GM12878 (cell line): ENCODE measurements around the gene LRTM1. TPM values are rescaled to one million over a fixed set of nuclear protein-coding genes. Genes with fewer than 3 reads are reported as not detected.

ENCODE experiments used
- ATAC-seq: fragments of 200-7000 bp; cut with Tn5 transposase; 3 replicates; pipeline ENCODE4 v1.9.1; 2020; ENCODE audit warnings: mild to moderate bottlenecking, moderate library complexity
- BruUV-seq: library from RNA; stranded (reverse); fragments of 400-500 nt; replicated peaks from 2 replicates; lab custom pipeline; 2021; lab: Mats Ljungman, UMichigan
- CTCF ChIA-PET: fragments of 300-600 bp; sonication (Branson Sonifier 250); formaldehyde crosslinking; extraction: SDS; loops from one replicate; lab custom pipeline; 2021; ENCODE audit warnings: inconsistent platforms; lab: Yijun Ruan, JAX
- POLR2A ChIA-PET: fragments of 350-600 bp; formaldehyde crosslinking; extraction: SDS; loops from one replicate; lab custom pipeline; 2021; ENCODE audit warnings: inconsistent platforms; lab: Charles Lee
- RAD21 ChIA-PET: fragments of 300-600 bp; sonication (Branson Sonifier 250); formaldehyde crosslinking; loops from one replicate; lab custom pipeline; 2023; ENCODE audit warnings: antibody characterized with exemption; ENCODE audit not compliant: unreplicated experiment; lab: Charles Lee
- SMC1A ChIA-PET: fragments of 300-600 bp; sonication (Branson Sonifier 250); formaldehyde crosslinking; loops from one replicate; lab custom pipeline; 2023; ENCODE audit not compliant: unreplicated experiment, uncharacterized antibody; lab: Charles Lee
- DNase-seq: peaks from one replicate; pipeline ENCODE4 v3.0.0-alpha.2; 2011; ENCODE audit warnings: low read depth, low spot score
- FAIRE-seq: peaks from 3 replicates; lab custom pipeline; 2011; peaks lifted over from hg19 to GRCh38; lab: Jason Lieb, UNC
- H2AFZ ChIP-seq: 2 replicates; pipeline ENCODE4 v1.6.0; 2011; ENCODE audit warnings: low read depth, low read length, control low read depth; ENCODE audit not compliant: control insufficient read depth
- H3K27ac ChIP-seq: 2 replicates; pipeline ENCODE4 v1.5.1; 2011; ENCODE audit warnings: control low read depth; ENCODE audit not compliant: control insufficient read depth, insufficient read depth
- H3K27me3 ChIP-seq, 2 experiments: replicated peaks in 1 of 2; 2 replicates each; pipeline versions ENCODE4 v1.6.0 to v1.6.1; 2011; ENCODE audit warnings: low read length in 1 of 2; ENCODE audit not compliant: control insufficient read depth in 2 of 2, insufficient read depth in 2 of 2
- H3K36me3 ChIP-seq, 2 experiments: 2 replicates each; pipeline ENCODE4 v1.5.1; 2011; ENCODE audit warnings: low read length in 1 of 2; ENCODE audit not compliant: control insufficient read depth in 2 of 2, insufficient read depth in 2 of 2
- H3K4me1 ChIP-seq: 2 replicates; pipeline ENCODE4 v1.6.1; 2011; ENCODE audit warnings: mild to moderate bottlenecking, low read length, moderate library complexity, mixed read lengths; ENCODE audit not compliant: control insufficient read depth, insufficient read depth
- H3K4me2 ChIP-seq: 2 replicates; pipeline ENCODE4 v1.6.0; 2011; ENCODE audit warnings: control low read depth; ENCODE audit not compliant: control insufficient read depth, insufficient read depth
- H3K4me3 ChIP-seq: fragments of 200-600 bp; sonication (generic); 2 replicates; pipeline ENCODE4 v1.5.1; 2016
- H3K79me2 ChIP-seq: 2 replicates; pipeline ENCODE4 v1.6.0; 2011; ENCODE audit warnings: low read length; ENCODE audit not compliant: control insufficient read depth, insufficient read depth
- H3K9ac ChIP-seq: 2 replicates; pipeline ENCODE4 v1.8.0; 2011; ENCODE audit warnings: low read length, control low read depth, mixed read lengths; ENCODE audit not compliant: control insufficient read depth, insufficient read depth
- H3K9me3 ChIP-seq: replicated peaks from 3 replicates; pipeline ENCODE4 v1.5.1; 2011; ENCODE audit warnings: mild to moderate bottlenecking, low read length; ENCODE audit not compliant: control insufficient read depth, insufficient read depth
- H4K20me1 ChIP-seq: 2 replicates; pipeline ENCODE4 v1.6.0; 2011; ENCODE audit not compliant: control insufficient read depth, insufficient read depth
- ATF7 ChIP-seq: fragments of 450-650 bp; IDR thresholded peaks from 2 replicates; pipeline ENCODE4 v1.6.1; 2016; ENCODE audit warnings: low read depth, mild to moderate bottlenecking
- EED ChIP-seq: sonication (generic); IDR thresholded peaks from 2 replicates; pipeline ENCODE4 v1.6.1; 2016; ENCODE audit warnings: antibody characterized with exemption, low read depth
- EP300 ChIP-seq, 2 experiments: fragments of 150-350 bp in 1 of 2; IDR thresholded peaks; 2 replicates each; pipeline ENCODE4 v1.6.1; 2011 to 2012; ENCODE audit warnings: low read depth in 2 of 2, low read length in 2 of 2, borderline replicate concordance in 1 of 2, improper control_type of control experiment in 1 of 2, inconsistent platforms in 1 of 2; ENCODE audit not compliant: control insufficient read depth in 1 of 2
- MEF2A ChIP-seq: IDR thresholded peaks from 2 replicates; pipeline ENCODE4 v1.6.1; 2011; ENCODE audit warnings: low read depth, mild to moderate bottlenecking, low read length, moderate library complexity; ENCODE audit not compliant: insufficient read depth
- MXI1 ChIP-seq: fragments of 150-350 bp; IDR thresholded peaks from 2 replicates; pipeline ENCODE4 v1.6.1; 2011; ENCODE audit warnings: low read depth, mild to moderate bottlenecking, inconsistent platforms, low read length, improper control_type of control experiment
- NFIC ChIP-seq: IDR thresholded peaks from 2 replicates; pipeline ENCODE4 v1.6.1; 2012; ENCODE audit warnings: low read depth, mild to moderate bottlenecking, inconsistent platforms, low read length, moderate library complexity
- PAX5 ChIP-seq: IDR thresholded peaks from 2 replicates; pipeline ENCODE4 v1.6.1; 2011; ENCODE audit warnings: low read depth, low read length, borderline replicate concordance
- PAX8 ChIP-seq: fragments of 450-650 bp; IDR thresholded peaks from 2 replicates; pipeline ENCODE4 v1.6.1; 2017; ENCODE audit warnings: mild to moderate bottlenecking, moderate library complexity
- RELA ChIP-seq: fragments of 450-650 bp; IDR thresholded peaks from 2 replicates; pipeline ENCODE4 v1.8.0; 2014; ENCODE audit warnings: borderline replicate concordance; ENCODE audit not compliant: partially characterized antibody
- SMC3 ChIP-seq: IDR thresholded peaks from 2 replicates; pipeline ENCODE4 v1.6.1; 2011; ENCODE audit warnings: low read length, improper control_type of control experiment, borderline replicate concordance
- SPI1 ChIP-seq: IDR thresholded peaks from 2 replicates; pipeline ENCODE4 v1.6.1; 2011; ENCODE audit warnings: low read depth, mild to moderate bottlenecking, low read length, moderate library complexity, borderline replicate concordance; ENCODE audit not compliant: insufficient read depth
- SUZ12 ChIP-seq: fragments of 200-600 bp; sonication (generic); IDR thresholded peaks from one replicate; pipeline ENCODE4 v1.6.1; 2018; ENCODE audit warnings: antibody characterized with exemption, mild to moderate bottlenecking; ENCODE audit not compliant: unreplicated experiment
- ZZZ3 ChIP-seq: IDR thresholded peaks from 2 replicates; pipeline ENCODE4 v1.6.1; 2011; ENCODE audit warnings: low read depth; ENCODE audit not compliant: control insufficient read depth, insufficient read length
- WGBS: methylation state at CpG from one replicate; pipeline ENCODE4 v1.1.6; 2016; ENCODE audit warnings: low lambda C conversion rate; ENCODE audit not compliant: insufficient replicate concordance, insufficient coverage; ENCODE audit errors: missing lambda C conversion rate; 5-methylcytosine and 5-hydroxymethylcytosine counted together
- in situ Hi-C: fragments of 300-500 bp; cut with MboI; formaldehyde crosslinking; loops from 9 replicates; pipeline ENCODE4 v1.14.3; 2018; ENCODE audit warnings: mixed read lengths
- intact Hi-C: fragments of 100-400 bp; cut with micrococcal nuclease; formaldehyde crosslinking; loops from one replicate; pipeline ENCODE4 v1.14.2; 2022; ENCODE audit not compliant: unreplicated experiment
- polyA plus RNA-seq, 11 experiments: library from polyadenylated mRNA; depleted of rRNA in 4 of 11; unstranded in 6 of 11; stranded (reverse) in 5 of 11; fragments of >200 nt; fragmentation: Nextera tagmentation in 4 of 11; fragmentation: Illumina TruSeq in 1 of 11; extraction: Ambion mirVana in 4 of 11; extraction: Trizol in 1 of 11; gene quantifications; 1 replicate in 1 of 11; 2 replicates in 10 of 11; pipeline versions ENCODE4 v1.2.1 to v1.2.3, GENCODE V29; 2011 to 2016; ENCODE audit warnings: inconsistent platforms in 2 of 11, missing spikeins in 2 of 11, low read depth in 1 of 11
- total RNA-seq, 4 experiments: library from RNA; depleted of rRNA in 3 of 4; stranded (reverse); fragments of >200 nt in 3 of 4; fragmentation: Illumina TruSeq in 1 of 4; extraction: Trizol in 1 of 4; gene quantifications; 2 replicates each; pipeline versions ENCODE4 v1.2.1 to v1.2.3, GENCODE V29; 2013 to 2021
- TF ChIP-seq, protein P1 (sequence below): IDR thresholded peaks from 2 replicates; pipeline ENCODE4 v1.6.1; 2012; ENCODE audit warnings: low read depth, low read length, improper control_type of control experiment
- TF ChIP-seq, protein P2 (sequence below): fragments of 150-350 bp; IDR thresholded peaks from 2 replicates; pipeline ENCODE4 v1.6.1; 2014; ENCODE audit warnings: mild to moderate bottlenecking, low read depth, low read length

LRTM1 gene
- total and polyA plus RNA-seq, 10 of the 15 experiments (the other 5 are each of a cell fraction or from before 2014, with no cell fraction given) = 0.08 TPM; not detected in 9

DNA sequence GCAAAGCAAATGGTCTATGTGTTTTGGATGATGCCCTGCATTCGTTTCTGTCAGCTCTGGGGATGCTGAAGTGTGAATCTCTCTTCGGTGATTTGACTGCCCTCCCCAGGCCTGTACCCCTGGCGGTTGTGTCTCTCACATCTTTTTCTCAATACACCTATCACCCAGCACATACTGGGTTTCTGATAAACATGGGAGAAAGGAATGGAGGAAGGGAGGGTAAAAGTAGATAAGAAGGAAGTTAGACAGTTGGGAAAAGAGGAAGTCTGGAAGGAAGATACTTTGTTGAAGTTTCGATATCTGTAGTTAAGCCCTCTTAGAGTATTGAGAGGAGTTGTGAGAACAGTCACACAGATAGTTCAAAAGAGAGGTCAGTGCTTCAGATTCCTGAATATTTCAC lies 35.8 kb upstream of the LRTM1 start:
- WGBS = 51% methylated on average over 4 of the region's 4 CpGs
- FAIRE-seq = no peak
- ATAC-seq = no peak
- Histone ChIP-seq H3K4me1 (no peaks in the 10 kb centered on the region), H3K27ac (no peak overlapping the region), H3K4me2 (no peak overlapping the region), H3K9ac (no peak overlapping the region), H4K20me1 (no peaks in the 10 kb centered on the region), H3K27me3 (no peaks in the 10 kb centered on the region), H2AFZ (no peak overlapping the region), H3K36me3 (no peaks in the 10 kb centered on the region), H3K9me3 (no peaks in the 10 kb centered on the region), H3K79me2 (no peaks in the 10 kb centered on the region), H3K4me3 (no peak overlapping the region)
- ChIA-PET SMC1A (no interaction called here), CTCF (no interaction called here), POLR2A (no interaction called here), RAD21 (no interaction called here)
- no TSS peak for BruUV-seq
- intact Hi-C loops = no loop called here
- TF ChIP-seq MEF2A = no peak
- peak; percentile 7; the same call in 1 of the 2 replicates for TF ChIP-seq SPI1
- no peak for TF ChIP-seq SMC3
- no peak for TF ChIP-seq MXI1
- TF ChIP-seq EED = no peak
- in situ Hi-C loops = no loop called here
- DNase-seq = no peak

DNA sequence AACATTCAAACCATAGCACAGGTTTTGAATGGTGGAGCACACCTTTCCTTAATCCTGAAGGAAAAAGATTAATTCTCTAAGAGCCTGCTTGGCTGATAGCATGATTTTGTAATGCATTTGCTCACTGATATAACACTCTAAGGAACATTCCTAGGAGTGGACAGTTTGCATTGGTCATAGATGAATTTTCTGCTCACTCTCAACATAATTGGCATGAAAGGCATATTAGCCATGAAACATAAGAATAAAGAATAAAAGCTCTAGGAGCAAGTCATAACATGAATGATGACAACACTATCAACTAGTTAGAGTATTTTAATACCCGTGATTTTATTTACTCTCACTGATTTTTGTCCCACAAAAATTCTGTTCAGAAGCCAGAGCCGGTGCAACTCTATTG lies 34.3 kb upstream of the LRTM1 start:
- RAD21 ChIA-PET = no interaction called here
- no peak for FAIRE-seq
- 3% methylated on average over 2 of the region's 2 CpGs for WGBS
- SMC1A ChIA-PET = no interaction called here
- no peaks in the 10 kb centered on the region for H3K4me1 ChIP-seq
- H2AFZ ChIP-seq = no peak overlapping the region
- POLR2A ChIA-PET = no interaction called here
- no peak for ATAC-seq
- no peak overlapping the region for H3K4me3 ChIP-seq
- BruUV-seq = no TSS peak
- no peaks in the 10 kb centered on the region for H3K9me3 ChIP-seq
- H4K20me1 ChIP-seq = no peaks in the 10 kb centered on the region
- no peaks in the 10 kb centered on the region for H3K36me3 ChIP-seq
- in situ Hi-C loops = no loop called here
- H3K27ac ChIP-seq = no peak overlapping the region
- intact Hi-C loops = no loop called here
- H3K9ac ChIP-seq = no peak overlapping the region
- no peaks in the 10 kb centered on the region for H3K27me3 ChIP-seq
- H3K4me2 ChIP-seq = no peak overlapping the region
- no peak for DNase-seq
- no peaks in the 10 kb centered on the region for H3K79me2 ChIP-seq
- CTCF ChIA-PET = interaction anchor here (0.6 kb wide), 1 partner anchor 31 kb away, joined by 3 read pairs; no protein-coding TSS in a partner anchor
- TF ChIP-seq NFIC = no peak
- TF ChIP-seq PAX8 = no peak
- TF ChIP-seq RELA = no peak
- no peak for TF ChIP-seq MXI1
- TF ChIP-seq ZZZ3 = no peak
- TF ChIP-seq ATF7 = no peak
- TF ChIP-seq, protein P1, sequence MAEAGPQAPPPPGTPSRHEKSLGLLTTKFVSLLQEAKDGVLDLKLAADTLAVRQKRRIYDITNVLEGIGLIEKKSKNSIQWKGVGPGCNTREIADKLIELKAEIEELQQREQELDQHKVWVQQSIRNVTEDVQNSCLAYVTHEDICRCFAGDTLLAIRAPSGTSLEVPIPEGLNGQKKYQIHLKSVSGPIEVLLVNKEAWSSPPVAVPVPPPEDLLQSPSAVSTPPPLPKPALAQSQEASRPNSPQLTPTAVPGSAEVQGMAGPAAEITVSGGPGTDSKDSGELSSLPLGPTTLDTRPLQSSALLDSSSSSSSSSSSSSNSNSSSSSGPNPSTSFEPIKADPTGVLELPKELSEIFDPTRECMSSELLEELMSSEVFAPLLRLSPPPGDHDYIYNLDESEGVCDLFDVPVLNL = no peak
- no peak for TF ChIP-seq PAX5
- TF ChIP-seq, protein P2, sequence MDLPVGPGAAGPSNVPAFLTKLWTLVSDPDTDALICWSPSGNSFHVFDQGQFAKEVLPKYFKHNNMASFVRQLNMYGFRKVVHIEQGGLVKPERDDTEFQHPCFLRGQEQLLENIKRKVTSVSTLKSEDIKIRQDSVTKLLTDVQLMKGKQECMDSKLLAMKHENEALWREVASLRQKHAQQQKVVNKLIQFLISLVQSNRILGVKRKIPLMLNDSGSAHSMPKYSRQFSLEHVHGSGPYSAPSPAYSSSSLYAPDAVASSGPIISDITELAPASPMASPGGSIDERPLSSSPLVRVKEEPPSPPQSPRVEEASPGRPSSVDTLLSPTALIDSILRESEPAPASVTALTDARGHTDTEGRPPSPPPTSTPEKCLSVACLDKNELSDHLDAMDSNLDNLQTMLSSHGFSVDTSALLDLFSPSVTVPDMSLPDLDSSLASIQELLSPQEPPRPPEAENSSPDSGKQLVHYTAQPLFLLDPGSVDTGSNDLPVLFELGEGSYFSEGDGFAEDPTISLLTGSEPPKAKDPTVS = no peak
- no peak for TF ChIP-seq EP300 (IDR thresholded peaks at IDR 0.05; ENCODE audit: borderline replicate concordance in 1 of 2, control insufficient read depth in 1 of 2, low read depth in 2 of 2, low read length in 2 of 2)
- TF ChIP-seq SUZ12 = no peak
